Measurements from ENCODE around the gene SLC25A44. TPM values are rescaled to one million over a fixed set of nuclear protein-coding genes. Genes with fewer than 3 reads are reported as not detected.

SLC25A44 gene
- polyA plus RNA-seq, 4 donors, result 13.4 to 46.6 (median 17.3) TPM

DNA sequence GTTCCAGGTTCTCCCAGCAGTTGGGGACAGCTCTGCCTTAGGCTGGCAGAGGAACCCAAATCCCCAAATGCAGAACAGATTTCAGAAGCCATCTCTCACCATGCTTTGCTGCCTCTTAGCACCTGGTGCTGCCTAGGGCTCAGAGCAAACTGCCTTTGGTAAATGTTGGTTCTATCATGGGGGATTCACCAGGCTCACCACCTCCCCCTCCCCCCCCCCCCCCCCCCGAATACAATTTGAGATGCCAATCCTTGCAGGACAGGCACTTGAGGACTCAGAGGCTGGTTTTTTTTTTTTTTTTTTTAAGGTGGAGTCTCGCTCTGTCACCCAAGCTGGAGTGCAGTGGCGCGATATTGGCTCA is 54.4 kb downstream of the SLC25A44 start:
- Histone ChIP-seq H3K36me3 (ENCODE audit: control insufficient read depth in 3 of 3, insufficient read depth in 2 of 3, low read depth in 1 of 3, low read length in 3 of 3) (peaks cover 24 to 64% (median 25%) of the 10 kb centered on the region in 3 donors), H3K27me3 (ENCODE audit: control insufficient read depth in 3 of 3, insufficient read depth in 3 of 3, low read length in 3 of 3) (peaks cover 0 to 18% (median 6%) of the 10 kb centered on the region in 3 donors), H3K27ac (ENCODE audit: low read depth in 1 of 3, low read length in 2 of 3) (no peak overlapping the region), H3K4me3 (ENCODE audit: low read depth in 1 of 3, low read length in 3 of 3) (no peak overlapping the region), H3K4me1 (ENCODE audit: control insufficient read depth in 3 of 3, insufficient read depth in 2 of 3, low read depth in 1 of 3, low read length in 2 of 3) (peaks cover 0 to 7% (median 0%) of the 10 kb centered on the region in 3 donors), H3K9me3 (ENCODE audit: control insufficient read depth in 2 of 2, insufficient read depth in 1 of 2, low read depth in 1 of 2, low read length in 1 of 2) (no peaks in the 10 kb centered on the region)
- DNase-seq (no peak), FAIRE-seq (no peak)
- WGBS, 3 donors, result 0 to 77% (median 70%) methylated on average over 1 to 4 of the region's 4 CpGs

- FAIRE-seq (no peak), DNase-seq (no peak)
- 86 to 94% (median 90%) methylated on average over 4 to 5 of the region's 5 CpGs for WGBS, 3 donors
- Histone ChIP-seq H3K27me3 (ENCODE audit: control insufficient read depth in 3 of 3, insufficient read depth in 3 of 3, low read length in 3 of 3) (peaks cover 0 to 18% (median 6%) of the 10 kb centered on the region in 3 donors), H3K4me3 (ENCODE audit: low read depth in 1 of 3, low read length in 3 of 3) (no peak overlapping the region), H3K4me1 (ENCODE audit: control insufficient read depth in 3 of 3, insufficient read depth in 2 of 3, low read depth in 1 of 3, low read length in 2 of 3) (peaks cover 0 to 7% (median 0%) of the 10 kb centered on the region in 3 donors), H3K9me3 (ENCODE audit: control insufficient read depth in 2 of 2, insufficient read depth in 1 of 2, low read depth in 1 of 2, low read length in 1 of 2) (no peaks in the 10 kb centered on the region), H3K27ac (ENCODE audit: low read depth in 1 of 3, low read length in 2 of 3) (no peak overlapping the region), H3K36me3 (ENCODE audit: control insufficient read depth in 3 of 3, insufficient read depth in 2 of 3, low read depth in 1 of 3, low read length in 3 of 3) (peaks cover 24 to 67% (median 27%) of the 10 kb centered on the region in 3 donors)
Measured at GRCh38 chr1:156249593-156249992, 55.7 kb downstream of the SLC25A44 start.

DNA sequence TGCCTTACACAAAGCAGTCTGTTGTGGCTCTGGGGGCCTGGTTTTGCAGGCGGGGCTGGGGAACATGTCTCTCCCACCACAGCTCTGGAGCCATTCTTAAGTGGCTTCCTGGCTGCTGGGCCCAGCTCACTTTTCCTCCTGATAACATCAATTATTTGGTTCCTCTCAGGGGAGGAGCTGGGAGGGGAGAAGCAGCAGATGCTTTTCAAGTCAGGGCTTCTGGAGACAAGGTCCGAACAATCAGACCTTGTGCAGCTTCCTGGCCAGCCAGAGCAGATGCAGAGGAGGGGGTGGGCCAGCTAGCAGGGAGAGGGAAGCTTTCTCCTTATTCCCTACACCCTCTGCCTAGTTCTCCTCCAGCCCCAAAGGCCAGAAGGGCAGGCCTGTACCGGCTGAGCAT is 57.6 kb downstream of the SLC25A44 start:
- Histone ChIP-seq H3K36me3 (ENCODE audit: control insufficient read depth in 3 of 3, insufficient read depth in 2 of 3, low read depth in 1 of 3, low read length in 3 of 3) (peaks cover 27 to 85% (median 29%) of the 10 kb centered on the region in 3 donors), H3K27ac (ENCODE audit: low read depth in 1 of 3, low read length in 2 of 3) (no peak overlapping the region), H3K9me3 (ENCODE audit: control insufficient read depth in 2 of 2, insufficient read depth in 1 of 2, low read depth in 1 of 2, low read length in 1 of 2) (no peaks in the 10 kb centered on the region), H3K4me3 (ENCODE audit: low read depth in 1 of 3, low read length in 3 of 3) (no peak overlapping the region), H3K27me3 (ENCODE audit: control insufficient read depth in 3 of 3, insufficient read depth in 3 of 3, low read length in 3 of 3) (peaks cover 0 to under 1% (median 0%) of the 10 kb centered on the region in 3 donors), H3K4me1 (ENCODE audit: control insufficient read depth in 3 of 3, insufficient read depth in 2 of 3, low read depth in 1 of 3, low read length in 2 of 3) (no peaks in the 10 kb centered on the region)
- FAIRE-seq, result no peak
- no peak for DNase-seq
- WGBS, 3 donors, result 39 to 63% (median 43%) methylated on average over 2 to 3 of the region's 3 CpGs

DNA sequence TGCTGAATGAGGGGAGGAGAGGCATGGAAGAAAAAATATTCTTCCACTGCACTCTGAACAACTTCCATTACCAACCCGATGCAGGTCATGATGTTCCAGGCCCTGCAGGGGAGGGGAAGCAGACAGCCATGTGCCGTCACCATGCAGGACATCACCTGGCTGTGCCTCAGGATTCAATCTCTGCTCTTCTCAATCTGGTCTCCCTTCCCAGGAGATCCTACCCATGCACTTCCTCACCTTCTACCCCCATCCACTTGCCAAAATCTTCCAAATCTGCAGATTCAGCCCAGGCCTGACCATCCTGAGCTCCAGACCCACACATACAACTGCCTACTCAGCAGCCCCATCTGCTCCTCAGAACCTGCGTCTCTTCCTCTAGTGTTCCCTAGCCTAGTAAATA is 59.7 kb downstream of the SLC25A44 start:
- Histone ChIP-seq H3K27me3 (ENCODE audit: control insufficient read depth in 3 of 3, insufficient read depth in 3 of 3, low read length in 3 of 3) (no peaks in the 10 kb centered on the region), H3K4me1 (ENCODE audit: control insufficient read depth in 3 of 3, insufficient read depth in 2 of 3, low read depth in 1 of 3, low read length in 2 of 3) (no peaks in the 10 kb centered on the region), H3K27ac (ENCODE audit: low read depth in 1 of 3, low read length in 2 of 3) (no peak overlapping the region), H3K36me3 (ENCODE audit: control insufficient read depth in 3 of 3, insufficient read depth in 2 of 3, low read depth in 1 of 3, low read length in 3 of 3) (peaks cover 36 to 95% (median 36%) of the 10 kb centered on the region in 3 donors), H3K4me3 (ENCODE audit: low read depth in 1 of 3, low read length in 3 of 3) (no peak overlapping the region), H3K9me3 (ENCODE audit: control insufficient read depth in 2 of 2, insufficient read depth in 1 of 2, low read depth in 1 of 2, low read length in 1 of 2) (no peaks in the 10 kb centered on the region)
- 86 to 94% (median 90%) methylated on average over 3 of the region's 3 CpGs for WGBS, 3 donors
- no peak for FAIRE-seq
- no peak for DNase-seq

- Histone ChIP-seq H3K4me1 (ENCODE audit: control insufficient read depth in 3 of 3, insufficient read depth in 2 of 3, low read depth in 1 of 3, low read length in 2 of 3) (no peaks in the 10 kb centered on the region), H3K27ac (ENCODE audit: low read depth in 1 of 3, low read length in 2 of 3) (no peak overlapping the region), H3K9me3 (ENCODE audit: control insufficient read depth in 2 of 2, insufficient read depth in 1 of 2, low read depth in 1 of 2, low read length in 1 of 2) (no peaks in the 10 kb centered on the region), H3K36me3 (ENCODE audit: control insufficient read depth in 3 of 3, insufficient read depth in 2 of 3, low read depth in 1 of 3, low read length in 3 of 3) (peaks cover 32 to 95% (median 41%) of the 10 kb centered on the region in 3 donors), H3K4me3 (ENCODE audit: low read depth in 1 of 3, low read length in 3 of 3) (no peak overlapping the region), H3K27me3 (ENCODE audit: control insufficient read depth in 3 of 3, insufficient read depth in 3 of 3, low read length in 3 of 3) (no peaks in the 10 kb centered on the region)
- no peak for FAIRE-seq
- WGBS, 3 donors, result 81 to 95% (median 91%) methylated on average over 2 of the region's 2 CpGs
- DNase-seq, result no peak
Measured at GRCh38 chr1:156257711-156258110, 63.8 kb downstream of the SLC25A44 start.

DNA sequence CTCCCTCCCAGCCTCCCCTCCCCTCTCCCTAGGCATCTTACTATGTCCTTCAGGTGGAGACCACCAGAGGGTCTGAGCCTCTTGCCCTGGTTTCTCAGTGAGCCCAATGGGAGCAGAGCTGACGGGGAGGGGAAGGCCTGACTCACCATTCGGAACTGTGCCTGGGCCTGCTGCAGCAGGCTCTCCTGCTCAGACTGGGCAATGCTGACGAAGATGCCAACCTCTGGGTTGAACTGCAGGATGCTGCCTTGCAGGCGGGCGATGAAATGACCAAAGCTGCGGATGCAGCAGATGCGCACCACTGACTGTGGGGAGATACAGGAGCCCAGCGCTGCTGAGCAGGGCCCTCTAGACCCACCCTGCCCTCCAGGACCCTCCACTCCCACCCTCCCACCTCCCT is 65.0 kb downstream of the SLC25A44 start:
- 92 to 97% (median 97%) methylated on average over 8 of the region's 8 CpGs for WGBS, 3 donors
- no peaks in the 10 kb centered on the region for H3K27me3 ChIP-seq (ENCODE audit: control insufficient read depth in 3 of 3, insufficient read depth in 3 of 3, low read length in 3 of 3)
- H3K36me3 ChIP-seq (ENCODE audit: control insufficient read depth in 3 of 3, insufficient read depth in 2 of 3, low read depth in 1 of 3, low read length in 3 of 3), result peaks cover 34 to 92% (median 40%) of the 10 kb centered on the region in 3 donors
- H3K4me3 ChIP-seq (ENCODE audit: low read depth in 1 of 3, low read length in 3 of 3), result no peak overlapping the region
- H3K9me3 ChIP-seq (ENCODE audit: control insufficient read depth in 2 of 2, insufficient read depth in 1 of 2, low read depth in 1 of 2, low read length in 1 of 2), result no peaks in the 10 kb centered on the region
- DNase-seq (no peak), FAIRE-seq (no peak)
- no peak overlapping the region for H3K27ac ChIP-seq (ENCODE audit: low read depth in 1 of 3, low read length in 2 of 3)
- no peaks in the 10 kb centered on the region for H3K4me1 ChIP-seq (ENCODE audit: control insufficient read depth in 3 of 3, insufficient read depth in 2 of 3, low read depth in 1 of 3, low read length in 2 of 3)

GRCh38 chr1:156259805-156260204 is 65.9 kb downstream of the SLC25A44 start:
- WGBS, 3 donors, result 76 to 90% (median 80%) methylated on average over 3 of the region's 3 CpGs
- FAIRE-seq (no peak), DNase-seq (no peak)
- H3K9me3 ChIP-seq (ENCODE audit: control insufficient read depth in 2 of 2, insufficient read depth in 1 of 2, low read depth in 1 of 2, low read length in 1 of 2), result no peaks in the 10 kb centered on the region
- H3K36me3 ChIP-seq (ENCODE audit: control insufficient read depth in 3 of 3, insufficient read depth in 2 of 3, low read depth in 1 of 3, low read length in 3 of 3), result peaks cover 34 to 90% (median 44%) of the 10 kb centered on the region in 3 donors
- no peaks in the 10 kb centered on the region for H3K27me3 ChIP-seq (ENCODE audit: control insufficient read depth in 3 of 3, insufficient read depth in 3 of 3, low read length in 3 of 3)
- H3K4me3 ChIP-seq (ENCODE audit: low read depth in 1 of 3, low read length in 3 of 3), result no peak overlapping the region
- H3K4me1 ChIP-seq (ENCODE audit: control insufficient read depth in 3 of 3, insufficient read depth in 2 of 3, low read depth in 1 of 3, low read length in 2 of 3), result no peaks in the 10 kb centered on the region
- no peak overlapping the region for H3K27ac ChIP-seq (ENCODE audit: low read depth in 1 of 3, low read length in 2 of 3)

DNA sequence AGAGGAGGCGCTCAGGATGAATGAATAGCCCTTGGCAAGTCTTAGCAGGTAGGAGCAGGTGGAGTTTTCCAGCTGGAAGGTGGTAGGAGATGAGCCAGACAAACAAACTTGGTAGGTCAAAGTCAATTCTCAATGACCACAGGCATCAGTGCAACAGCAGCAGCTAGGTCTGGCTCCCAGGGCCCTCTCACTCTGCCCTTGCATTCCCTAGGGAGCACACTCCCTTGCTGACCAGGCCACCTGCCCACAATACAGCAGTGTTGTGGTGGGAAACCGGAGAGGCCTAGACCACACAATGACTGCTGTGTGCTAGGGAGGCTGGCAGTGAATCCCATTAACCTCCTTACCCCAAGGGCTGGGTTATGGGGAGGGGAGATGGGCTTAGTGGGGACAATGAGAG is 67.0 kb downstream of the SLC25A44 start:
- DNase-seq (no peak), FAIRE-seq (no peak)
- WGBS, 3 donors, result 87 to 100% (median 95%) methylated on average over 2 of the region's 2 CpGs
- Histone ChIP-seq H3K9me3 (ENCODE audit: control insufficient read depth in 2 of 2, insufficient read depth in 1 of 2, low read depth in 1 of 2, low read length in 1 of 2) (no peaks in the 10 kb centered on the region), H3K4me3 (ENCODE audit: low read depth in 1 of 3, low read length in 3 of 3) (no peak overlapping the region), H3K27me3 (ENCODE audit: control insufficient read depth in 3 of 3, insufficient read depth in 3 of 3, low read length in 3 of 3) (no peaks in the 10 kb centered on the region), H3K27ac (ENCODE audit: low read depth in 1 of 3, low read length in 2 of 3) (no peak overlapping the region), H3K36me3 (ENCODE audit: control insufficient read depth in 3 of 3, insufficient read depth in 2 of 3, low read depth in 1 of 3, low read length in 3 of 3) (peaks cover 39 to 91% (median 46%) of the 10 kb centered on the region in 3 donors), H3K4me1 (ENCODE audit: control insufficient read depth in 3 of 3, insufficient read depth in 2 of 3, low read depth in 1 of 3, low read length in 2 of 3) (no peaks in the 10 kb centered on the region)
